K562 (cell line): Measurements from ENCODE around the gene FBXW9. TPM values are rescaled to one million over a fixed set of nuclear protein-coding genes. Genes with fewer than 3 reads are reported as not detected.

Experiments used
- CSDE1 ChIP-seq, 2 experiments: fragments of 450-650 bp; IDR thresholded peaks; 2 replicates each; pipeline ENCODE4 v1.6.1; 2016; ENCODE audit warnings: mild to moderate bottlenecking in 1 of 2
- EP400 ChIP-seq: fragments of 450-650 bp; IDR thresholded peaks from 2 replicates; pipeline ENCODE4 v1.6.1; 2017; ENCODE audit warnings: antibody characterized with exemption, mild to moderate bottlenecking, moderate library complexity
- FOXP4 ChIP-seq: sonication (generic); formaldehyde crosslinking; IDR thresholded peaks from 2 replicates; pipeline ENCODE4 v1.8.0; 2022; ENCODE audit warnings: mild to moderate bottlenecking, missing genetic modification reagents, borderline replicate concordance
- MGA ChIP-seq: fragments of 450-650 bp; IDR thresholded peaks from 2 replicates; pipeline ENCODE4 v1.6.1; 2016; ENCODE audit warnings: mild to moderate bottlenecking, moderate library complexity
- MTA3 ChIP-seq: fragments of 450-650 bp; formaldehyde crosslinking; IDR thresholded peaks from 2 replicates; pipeline ENCODE4 v1.6.1; 2017; ENCODE audit warnings: mild to moderate bottlenecking, borderline replicate concordance
- MXI1 ChIP-seq: IDR thresholded peaks from 2 replicates; pipeline ENCODE4 v1.6.1; 2011; ENCODE audit warnings: low read depth, mild to moderate bottlenecking, improper control_type of control experiment, low read length
- NR2C2 ChIP-seq, 2 experiments: fragments of 200-800 bp in 1 of 2; sonication (Bioruptor generic) in 1 of 2; sonication (generic) in 1 of 2; formaldehyde crosslinking in 1 of 2; IDR thresholded peaks; 2 replicates each; pipeline versions ENCODE4 v1.6.1 to v1.8.0; 2016 to 2022; ENCODE audit warnings: mild to moderate bottlenecking in 1 of 2, missing compliant biosample characterization in 1 of 2, missing genetic modification characterization in 1 of 2, missing genetic modification reagents in 1 of 2
- RCOR1 ChIP-seq, 2 experiments: IDR thresholded peaks; 2 replicates each; pipeline ENCODE4 v1.6.1; 2012; ENCODE audit warnings: low read depth in 2 of 2, low read length in 2 of 2, borderline replicate concordance in 1 of 2, improper control_type of control experiment in 1 of 2
- SPI1 ChIP-seq: IDR thresholded peaks from 2 replicates; pipeline ENCODE4 v1.6.1; 2011; ENCODE audit warnings: low read depth, low read length, control low read depth, borderline replicate concordance
- TAF1 ChIP-seq: IDR thresholded peaks from 2 replicates; pipeline ENCODE4 v1.6.1; 2011; ENCODE audit warnings: mild to moderate bottlenecking, low read length, moderate library complexity; ENCODE audit not compliant: insufficient read depth, control insufficient read depth, severe bottlenecking; ENCODE audit errors: extremely low read depth
- XRCC3 ChIP-seq: fragments of 450-650 bp; IDR thresholded peaks from 2 replicates; pipeline ENCODE4 v1.6.1; 2017; ENCODE audit warnings: mild to moderate bottlenecking, moderate library complexity
- XRCC5 ChIP-seq: fragments of 200-400 bp; formaldehyde crosslinking; IDR thresholded peaks from 2 replicates; pipeline ENCODE4 v1.6.1; 2017; ENCODE audit warnings: low read depth, mild to moderate bottlenecking, low read length
- ZNF707 ChIP-seq: fragments of 250-450 bp; sonication (Bioruptor Pico); conservative IDR thresholded peaks from 2 replicates; pipeline ENCODE4 v1.8.0; 2022; ENCODE audit warnings: inconsistent platforms, mild to moderate bottlenecking, moderate library complexity
- polyA plus RNA-seq, 8 experiments: library from polyadenylated mRNA; depleted of rRNA in 4 of 8; stranded (reverse) in 5 of 8; unstranded in 3 of 8; fragments of >200 nt; fragmentation: Nextera tagmentation in 2 of 8; fragmentation: Illumina TruSeq in 1 of 8; extraction: Ambion mirVana in 2 of 8; extraction: Trizol in 1 of 8; gene quantifications; 2 replicates each; pipeline versions ENCODE4 v1.2.1 to v1.2.3, GENCODE V29; 2011 to 2014; ENCODE audit warnings: inconsistent platforms in 1 of 8, missing spikeins in 1 of 8
- total RNA-seq, 7 experiments: library from RNA; depleted of rRNA in 6 of 7; stranded (reverse); fragments of >200 nt in 6 of 7; fragmentation: Illumina TruSeq in 2 of 7; extraction: Trizol in 2 of 7; gene quantifications; 2 replicates each; pipeline versions ENCODE4 v1.2.1 to v1.2.3, GENCODE V29; 2011 to 2021; ENCODE audit warnings: low replicate concordance in 1 of 7

Gene FBXW9
- total and polyA plus RNA-seq, 9 of the 15 experiments (the other 6 are each of a cell fraction or from before 2014, with no cell fraction given) = 0.23 to 21.7 (median 6.2) TPM

GRCh38 chr19:12723641-12724426, 27.4 kb upstream of the FBXW9 start, which contains the start of gene TNPO2 (continued):
- TF ChIP-seq NR2C2 (CRISPR knock-in tag; IDR thresholded peaks at IDR 0.05) = peak; percentile 87; the same call in 1 of the 2 replicates
- peak; percentile 94 for TF ChIP-seq NR2C2 (tag; IDR thresholded peaks at IDR 0.05)
- TF ChIP-seq SPI1 = 0 out of 2 replicates have a peak, but pooled peaks have one; percentile 22
- peak; percentile 14; the same call in 1 of the 2 replicates for TF ChIP-seq FOXP4 (CRISPR knock-in tag)
- TF ChIP-seq EP400 = peak; percentile 93
- peak; percentile 98 for TF ChIP-seq MXI1
- TF ChIP-seq TAF1 = peak; percentile 70
- no peak for TF ChIP-seq XRCC3
- TF ChIP-seq MGA = peak; percentile 83
- 0 out of 2 replicates have a peak, but pooled peaks have one; percentile 5 for TF ChIP-seq XRCC5
- TF ChIP-seq RCOR1 (IDR thresholded peaks at IDR 0.05; ENCODE audit: borderline replicate concordance in 1 of 2, low read depth in 2 of 2, low read length in 2 of 2) = no peak
- TF ChIP-seq ZNF707 = 0 out of 2 replicates have a peak, but pooled peaks have one; percentile 29
- TF ChIP-seq CSDE1 (IDR thresholded peaks at IDR 0.05) = no peak
- TF ChIP-seq MTA3 = peak; percentile 17
